HG03045 (cell line): Measurements from ENCODE around the gene PTAFR.
"Not testable (repeated sequence)": the region's sequence is repeated elsewhere in the genome, so short reads cannot be mapped to it uniquely, and the experiment has no call there.

Source experiments
- ATAC-seq: cut with Tn5 transposase; IDR thresholded peaks from one replicate; pipeline ENCODE4 v1.9.1; 2021; ENCODE audit warnings: mild to moderate bottlenecking, moderate library complexity; ENCODE audit not compliant: unreplicated experiment

Gene PTAFR

DNA sequence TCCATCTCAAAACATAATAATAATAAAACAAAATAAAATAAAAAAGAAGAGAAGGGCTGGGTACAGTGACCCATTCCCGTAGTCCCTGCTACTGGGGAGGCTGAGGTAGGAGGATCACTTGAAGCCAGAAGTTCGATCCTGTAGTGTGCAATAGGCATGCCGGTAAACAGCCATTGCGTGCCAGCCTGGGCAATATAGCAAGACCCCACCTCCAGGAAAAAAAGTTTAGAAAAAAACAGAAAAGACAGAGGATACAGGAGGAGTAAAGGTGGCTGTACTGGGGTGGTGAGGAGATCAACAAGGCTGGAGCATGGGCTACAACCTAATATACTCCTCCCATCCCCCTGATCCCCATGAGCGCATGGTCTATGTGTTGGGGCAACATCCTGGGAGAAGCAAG, 30.8 kb downstream of the PTAFR start:
- ATAC-seq = no peak

DNA sequence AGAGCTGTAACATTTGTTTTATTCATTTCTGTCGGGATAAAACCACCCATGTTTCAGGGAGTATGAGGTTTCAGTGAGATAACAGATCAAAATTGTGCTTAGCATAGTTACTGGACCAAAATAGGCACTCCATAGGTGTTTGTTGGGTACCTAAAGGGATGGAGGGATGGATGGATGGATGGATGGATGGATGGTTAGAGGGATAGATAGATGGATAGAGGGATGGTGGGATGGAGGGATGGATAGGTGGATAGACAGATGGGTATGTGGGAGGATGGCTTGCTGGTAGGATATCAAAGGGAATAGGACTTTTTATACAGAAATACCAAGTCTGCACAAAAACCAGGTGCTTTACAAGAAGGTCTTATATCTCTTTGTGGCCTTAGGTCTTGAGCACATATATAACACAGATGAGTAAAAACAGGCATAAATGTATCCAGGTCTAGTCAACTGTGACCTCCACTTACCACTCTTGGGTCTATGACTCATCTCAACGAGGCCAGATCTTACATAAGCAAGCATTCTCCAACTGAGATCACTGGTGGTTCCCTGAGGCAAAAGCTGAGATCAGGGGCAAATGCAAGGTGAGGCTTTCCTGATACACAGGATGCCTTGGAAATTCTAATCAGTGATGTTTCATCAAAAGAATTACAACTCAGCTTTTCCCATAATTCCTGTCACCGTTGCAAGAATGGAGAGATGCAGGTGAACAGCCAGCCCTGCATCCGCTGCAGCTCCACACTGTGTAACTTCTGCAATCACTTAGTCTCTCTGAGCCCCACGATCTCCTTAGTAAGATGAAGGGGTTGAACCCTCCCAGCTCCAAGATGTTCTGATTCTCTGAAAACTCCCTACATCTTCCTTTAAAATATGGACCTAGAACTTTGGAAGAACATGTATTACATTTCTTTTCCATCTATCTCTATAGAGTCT, 32.0 kb downstream of the PTAFR start:
- peak; percentile 44 for ATAC-seq

DNA sequence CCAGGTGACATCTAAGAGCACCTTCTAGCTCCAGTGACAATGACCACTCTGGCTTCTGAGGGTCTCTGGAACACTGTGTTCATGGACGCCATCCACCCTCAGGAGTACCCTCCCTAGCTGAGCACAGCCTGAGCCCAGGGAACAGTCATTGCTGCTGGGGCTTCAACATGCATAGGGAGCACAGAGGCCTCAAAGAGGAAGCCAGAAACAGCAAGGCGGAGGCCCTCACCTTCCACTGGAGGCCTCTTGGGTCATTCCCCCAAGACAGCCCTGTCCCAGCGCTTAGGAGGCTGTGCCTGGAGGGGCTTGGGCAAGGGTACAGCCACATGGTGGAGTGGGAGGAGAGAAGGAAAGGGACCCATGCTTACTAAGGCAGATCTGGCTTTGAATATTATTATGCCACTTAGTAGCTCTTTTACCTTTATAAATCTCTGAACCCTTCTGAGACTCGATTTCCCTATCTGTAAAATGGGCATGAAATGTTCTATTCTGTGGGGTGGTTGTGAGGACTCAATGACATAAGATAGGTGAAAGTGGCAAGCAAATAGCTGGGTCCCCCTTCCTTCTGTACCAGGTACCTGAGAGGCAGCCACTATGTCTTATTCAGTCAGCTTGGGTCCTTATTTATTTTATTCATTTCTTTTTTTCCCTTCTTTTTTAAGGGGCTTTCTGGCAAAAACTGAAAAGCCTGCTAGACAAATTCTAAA, 32.8 kb downstream of the PTAFR start:
- ATAC-seq = no peak

DNA sequence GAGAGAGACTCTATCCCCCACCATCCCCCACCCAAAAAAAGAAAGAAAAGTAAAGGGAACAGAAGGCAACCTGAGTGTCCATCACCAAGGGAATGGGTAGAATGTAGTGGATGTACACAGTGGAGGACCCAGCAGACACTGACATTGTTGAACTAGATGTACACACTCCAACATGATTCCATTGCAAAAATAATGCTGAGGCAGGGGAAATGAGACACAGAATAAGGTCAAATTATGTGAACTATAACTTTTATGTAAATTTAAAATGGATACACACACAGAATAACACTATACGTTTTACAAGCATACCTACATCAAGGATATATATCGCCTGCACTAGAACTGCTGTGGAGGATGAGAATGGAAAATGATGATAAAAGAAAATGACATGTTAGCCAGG, 34.8 kb downstream of the PTAFR start:
- no peak for ATAC-seq

DNA sequence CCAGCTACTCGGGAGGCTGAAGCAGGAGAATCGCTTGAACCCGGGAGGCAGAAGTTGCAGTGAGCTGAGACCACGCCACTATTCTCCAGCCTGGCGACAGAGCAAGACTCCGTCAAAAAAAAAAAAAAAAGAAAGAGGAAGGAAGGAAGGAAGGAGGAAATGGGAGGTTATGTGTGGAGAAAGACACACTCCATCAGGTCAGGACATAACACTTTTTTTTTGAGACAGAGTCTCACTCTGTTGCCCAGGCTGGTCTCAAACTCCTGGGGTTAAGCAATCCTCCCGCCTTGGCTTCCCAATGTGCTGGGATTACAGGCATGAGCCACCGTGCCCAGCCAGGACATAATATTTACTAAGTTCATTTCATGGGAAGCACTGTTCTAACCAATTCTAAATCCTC, 36.6 kb downstream of the PTAFR start:
- not testable (repeated sequence) for ATAC-seq

DNA sequence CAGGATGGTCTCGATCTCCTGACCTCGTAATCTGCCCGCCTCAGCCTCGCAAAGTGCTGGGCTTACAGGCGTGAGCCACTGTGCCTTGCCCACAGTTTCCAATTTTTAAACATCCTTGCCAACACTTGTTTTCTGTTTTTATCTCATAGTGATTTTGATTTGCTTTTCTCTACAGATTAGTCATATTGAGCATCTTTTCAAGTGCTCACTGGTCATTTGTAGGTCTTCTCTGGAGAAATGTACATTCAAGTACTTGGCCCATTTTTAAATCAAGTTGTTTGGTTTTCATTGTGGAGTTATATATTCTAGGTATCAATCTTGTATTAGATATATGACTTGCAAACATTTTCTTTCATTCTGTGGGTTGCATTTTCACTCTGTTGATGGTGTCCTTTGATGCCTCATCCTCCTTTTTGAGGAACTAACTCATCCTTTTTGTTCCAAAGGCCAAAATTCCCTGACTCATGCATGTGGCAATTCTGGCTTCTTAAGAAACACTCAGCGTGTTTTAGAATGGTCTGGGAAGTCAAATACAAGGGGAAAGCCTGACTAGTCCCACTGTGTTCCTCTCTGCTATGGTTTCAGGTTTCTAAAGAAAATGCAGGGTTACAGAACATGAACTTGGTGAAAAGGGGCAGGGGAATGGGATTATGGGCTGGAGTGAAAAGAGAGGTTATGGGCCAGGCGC, 37.3 kb downstream of the PTAFR start:
- no peak for ATAC-seq

DNA sequence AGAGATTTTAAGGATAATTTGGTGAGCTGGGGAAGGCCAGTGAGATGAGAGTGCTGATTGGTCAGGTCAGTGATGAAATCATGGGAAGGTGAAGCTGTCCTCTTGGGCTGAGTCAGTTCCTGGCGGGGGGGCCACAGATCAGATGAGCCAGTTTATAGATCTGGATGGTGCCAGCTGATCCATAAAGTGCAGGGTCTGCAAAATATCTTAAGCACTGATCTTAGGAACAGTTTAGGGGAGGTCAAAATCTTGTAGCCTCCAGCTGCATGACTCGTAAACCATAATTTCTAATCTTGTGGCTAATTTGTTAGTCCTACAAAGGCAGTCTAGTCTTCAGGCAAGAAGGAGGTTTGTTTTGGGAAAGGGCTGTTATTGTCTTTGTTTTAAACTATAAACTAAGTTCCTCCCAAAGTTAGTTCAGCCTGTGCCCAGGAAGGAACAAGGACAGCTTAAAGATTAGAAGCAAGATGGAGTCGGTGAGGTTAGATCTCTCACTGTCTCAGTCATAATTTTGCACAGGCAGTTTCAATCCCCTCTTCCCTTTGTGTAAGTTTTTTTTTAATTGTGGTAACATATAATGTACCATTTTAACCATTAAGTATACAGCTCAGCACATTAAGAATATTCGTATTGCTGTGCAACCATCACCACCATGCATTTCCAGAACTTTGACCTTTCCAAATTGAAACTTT, 39.4 kb downstream of the PTAFR start:
- no peak for ATAC-seq

DNA sequence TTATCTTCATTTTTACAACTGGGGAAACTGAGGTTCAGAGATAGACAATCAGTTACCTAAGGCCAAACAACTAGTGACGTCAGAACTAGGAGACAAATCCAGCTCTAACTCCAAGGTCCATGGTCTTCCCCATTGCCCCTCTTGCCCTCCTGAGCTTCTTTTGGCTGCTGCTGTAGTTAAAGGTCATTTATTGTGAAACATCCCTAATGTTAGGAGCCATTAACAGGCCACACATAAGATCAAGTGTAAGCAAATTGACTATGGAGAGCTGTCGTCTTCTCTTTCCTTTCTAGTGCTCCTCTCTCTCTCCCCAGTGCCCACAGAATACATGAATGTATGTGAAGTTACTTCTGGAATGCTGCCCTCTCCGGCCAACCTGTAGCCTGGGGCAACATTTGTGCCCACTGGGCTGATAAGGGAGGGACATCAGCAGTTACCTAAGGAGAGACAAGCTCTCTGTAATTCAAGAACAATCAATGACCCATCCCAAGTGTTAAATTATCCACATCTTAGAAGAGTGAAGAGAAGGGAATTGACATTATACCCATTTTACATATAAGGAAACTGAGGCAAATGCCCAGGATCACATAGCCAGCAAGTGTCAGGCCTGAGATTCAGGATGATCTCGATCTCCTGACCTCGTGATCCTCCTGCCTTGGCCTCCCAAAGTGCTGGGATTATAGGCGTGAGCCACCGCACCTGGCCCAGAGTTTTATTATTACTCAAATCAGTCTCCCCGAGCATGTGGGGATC, 40.1 kb downstream of the PTAFR start:
- no peak for ATAC-seq

DNA sequence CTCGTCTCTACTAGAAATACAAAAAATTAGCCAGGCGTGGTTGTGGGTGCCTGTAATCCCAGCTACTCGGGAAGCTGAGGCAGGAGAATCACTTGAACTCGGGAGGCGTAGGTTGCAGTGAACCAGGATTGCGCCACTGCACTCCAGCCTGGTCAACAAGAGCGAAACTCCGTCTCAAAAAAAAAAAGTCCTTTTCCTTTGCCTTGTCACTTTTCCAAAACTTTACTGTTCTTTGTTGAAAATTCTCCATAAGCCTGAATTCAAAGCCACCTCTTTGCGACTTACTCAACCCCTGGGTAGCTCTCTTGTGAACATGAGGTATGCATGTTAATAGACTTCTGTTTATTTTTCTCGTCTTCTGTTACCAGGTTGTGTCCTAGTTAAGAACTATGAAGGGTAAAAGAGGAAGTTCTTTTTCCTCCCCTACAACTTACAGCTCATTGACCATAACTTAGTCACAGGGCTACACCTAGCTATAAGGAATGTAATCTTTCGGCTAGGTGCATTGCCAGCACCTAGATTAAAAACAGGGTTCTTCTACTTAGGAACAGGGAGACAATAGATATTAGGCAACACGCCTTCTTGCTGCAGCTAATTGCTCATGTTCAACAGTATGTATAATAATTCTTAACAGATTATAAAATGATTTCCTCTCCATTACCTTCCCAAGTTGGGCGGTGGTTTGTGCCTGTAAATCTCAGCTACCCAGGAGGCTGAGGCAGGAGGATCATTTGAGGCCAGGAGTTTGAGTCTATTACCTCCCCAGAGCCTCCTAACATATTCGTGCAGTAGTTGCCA, 40.9 kb downstream of the PTAFR start:
- ATAC-seq = no peak

DNA sequence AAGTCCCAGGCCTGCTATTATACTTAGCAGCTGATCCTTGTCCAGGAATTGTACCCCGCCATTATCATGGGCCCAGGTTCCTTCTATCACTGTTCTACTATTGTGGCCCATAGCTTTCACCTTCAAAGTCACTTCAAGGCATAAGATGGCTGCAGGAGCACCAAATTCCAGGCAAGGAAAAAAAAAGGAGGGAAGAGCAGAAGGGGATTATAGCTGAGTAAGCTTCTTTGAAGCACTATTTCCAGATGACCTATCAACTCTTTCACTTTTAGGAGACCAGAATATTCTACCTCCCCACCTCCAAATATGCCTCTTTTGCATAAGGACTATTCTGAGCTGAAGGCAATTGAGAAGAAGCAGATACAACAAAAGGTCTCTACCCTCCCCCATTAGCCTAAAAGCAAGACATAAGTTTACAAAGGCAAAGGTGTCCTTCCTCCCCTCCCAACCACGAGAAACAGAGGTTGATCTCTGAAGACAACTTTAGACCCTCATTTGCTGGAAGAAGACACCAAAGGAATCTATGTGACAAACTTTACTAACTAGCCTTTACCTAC, 41.8 kb downstream of the PTAFR start:
- no peak for ATAC-seq

DNA sequence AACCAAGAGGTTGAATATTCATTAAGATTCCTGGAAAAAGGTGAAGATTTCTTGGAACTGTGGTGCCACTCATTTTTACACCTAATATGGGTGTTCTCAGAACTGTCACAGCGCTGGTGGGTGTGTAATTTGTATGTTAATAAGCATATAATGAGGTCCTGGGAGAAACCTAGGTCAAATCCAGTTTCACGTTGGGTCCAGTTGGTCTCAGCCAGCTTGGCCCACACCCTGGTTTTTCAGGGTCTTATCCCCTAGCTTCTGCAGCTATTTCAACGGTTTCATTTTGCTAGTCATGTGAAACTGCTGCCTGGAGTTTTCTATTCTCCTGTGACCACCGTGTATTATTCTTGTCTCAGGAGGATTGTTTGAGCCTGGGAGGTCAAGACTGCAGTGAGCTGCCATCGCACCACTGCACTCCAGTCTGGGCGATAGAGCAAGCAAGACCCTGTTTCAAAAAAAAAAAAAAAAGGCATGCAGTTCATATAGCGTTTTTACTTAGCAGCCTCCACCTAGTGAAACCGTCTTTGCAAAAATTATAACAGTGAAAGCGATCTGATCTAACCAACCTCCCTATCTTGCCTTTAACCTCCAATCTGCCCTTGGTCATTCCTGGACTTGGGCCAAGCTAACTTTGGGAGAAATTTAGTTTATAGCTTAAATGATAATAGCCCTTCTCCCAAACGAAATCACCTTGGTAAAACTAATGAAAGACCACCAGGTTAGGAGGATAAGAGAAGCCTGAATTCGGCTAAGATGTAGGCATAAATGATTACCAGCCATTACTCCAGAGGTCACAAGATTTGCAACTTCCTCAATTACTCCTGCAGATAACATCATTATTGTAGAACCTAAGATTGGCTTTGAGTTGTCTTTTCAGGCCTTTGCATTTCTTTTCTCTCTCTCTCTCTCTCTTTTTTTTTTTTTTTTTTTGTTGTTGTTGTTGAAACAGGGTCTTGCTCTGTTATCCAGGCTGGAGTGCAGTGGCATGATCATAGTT, 44.0 kb downstream of the PTAFR start:
- no peak for ATAC-seq

DNA sequence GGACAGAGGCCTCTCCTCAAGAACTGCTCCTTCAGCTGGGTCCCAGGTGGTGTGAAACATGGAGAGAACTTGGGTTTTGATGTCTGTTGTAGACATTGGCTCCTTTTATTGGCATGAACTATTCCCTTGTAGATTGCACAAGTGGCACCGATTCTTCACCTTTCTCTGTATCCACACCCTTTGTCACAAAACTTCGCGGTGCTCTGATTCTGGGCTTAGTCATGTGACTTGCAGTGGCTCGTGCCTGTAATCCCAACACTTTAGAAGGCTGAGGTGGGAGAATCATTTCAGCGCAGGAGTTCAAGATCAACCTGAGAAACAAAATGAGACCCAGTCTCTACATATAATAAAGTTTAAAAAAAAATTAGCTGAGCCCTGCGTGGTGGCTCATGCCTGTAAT, 45.6 kb downstream of the PTAFR start:
- no peak for ATAC-seq

DNA sequence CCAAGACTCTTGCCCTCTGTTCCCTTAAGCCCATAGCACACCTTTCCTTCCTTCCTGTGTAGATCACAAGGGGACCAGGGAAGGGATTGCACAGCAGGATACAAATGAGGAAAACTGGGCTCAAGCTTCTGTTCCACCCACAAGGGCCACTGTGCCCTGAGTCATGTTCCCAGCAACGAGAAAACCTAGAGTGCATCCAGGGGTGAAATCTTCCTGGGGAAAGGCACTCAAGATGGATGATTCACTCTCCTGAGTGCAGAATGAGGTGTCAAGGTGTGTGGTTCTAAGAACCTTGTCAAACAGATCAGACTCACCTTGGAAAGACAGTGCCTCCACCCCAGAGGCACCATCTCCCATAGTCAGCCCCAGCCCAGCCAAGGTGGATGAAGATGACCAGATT, 47.3 kb downstream of the PTAFR start:
- no peak for ATAC-seq

DNA sequence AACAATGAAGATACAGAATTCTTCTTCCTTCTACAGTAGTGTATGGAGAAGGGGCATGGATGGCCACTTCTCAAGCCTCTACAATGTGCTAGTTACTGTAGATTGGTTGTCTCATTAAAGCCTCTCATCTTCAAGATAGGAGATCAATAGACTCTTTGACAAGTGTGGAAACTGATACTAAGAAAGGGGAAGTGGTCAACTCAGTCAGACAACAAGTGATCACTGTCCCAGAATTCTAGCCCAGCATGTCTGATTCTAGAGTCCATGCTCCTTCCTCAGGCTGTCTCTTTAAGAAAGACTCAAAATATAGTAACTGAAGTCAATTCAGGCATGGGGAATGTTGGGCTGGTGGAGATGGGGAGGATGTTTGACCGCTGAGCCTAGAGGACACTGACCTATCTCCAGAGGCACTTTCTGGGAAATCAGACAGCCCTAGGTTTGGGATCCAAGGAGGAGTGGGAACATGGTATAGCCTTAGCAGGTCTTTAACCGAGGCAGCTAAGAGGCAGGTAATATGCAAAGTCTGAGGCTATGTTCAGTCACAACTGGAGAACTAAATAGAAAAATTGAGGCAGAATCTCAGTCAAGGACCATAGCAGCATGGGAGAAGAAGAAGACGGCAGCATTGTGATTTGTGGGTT, 48.8 kb downstream of the PTAFR start:
- no peak for ATAC-seq

DNA sequence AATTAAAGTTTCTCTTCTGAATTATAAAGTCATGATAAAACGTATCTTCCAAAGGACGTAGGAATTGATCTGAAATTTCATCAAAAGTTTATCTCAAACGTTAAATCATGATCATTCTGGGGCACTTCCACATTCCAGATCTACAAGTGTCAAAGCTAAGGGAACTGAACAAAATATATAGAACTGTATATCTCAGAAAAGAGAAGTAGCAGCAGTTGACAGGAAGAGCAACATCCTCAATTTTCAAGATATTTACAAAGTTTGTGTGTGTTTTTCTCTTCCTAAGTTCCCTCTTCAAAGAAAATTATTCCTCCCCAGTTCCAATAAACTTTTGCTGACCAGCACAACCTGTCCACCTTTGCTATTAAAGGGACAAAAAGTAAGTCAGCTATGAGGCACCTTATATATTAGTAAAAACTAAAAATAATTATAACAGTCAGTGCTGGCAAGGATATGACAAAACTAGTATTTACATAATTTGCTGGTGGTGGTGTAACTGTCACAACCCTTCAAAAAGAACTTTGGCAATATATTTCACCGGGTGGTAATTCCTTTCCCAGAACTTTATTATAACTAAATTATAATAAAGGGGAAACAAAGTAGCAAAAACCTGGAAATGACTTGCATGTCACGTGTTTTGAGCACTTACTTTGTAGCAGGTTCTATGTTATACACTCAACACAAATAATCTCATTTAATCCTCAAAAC, 49.6 kb downstream of the PTAFR start:
- ATAC-seq = no peak

DNA sequence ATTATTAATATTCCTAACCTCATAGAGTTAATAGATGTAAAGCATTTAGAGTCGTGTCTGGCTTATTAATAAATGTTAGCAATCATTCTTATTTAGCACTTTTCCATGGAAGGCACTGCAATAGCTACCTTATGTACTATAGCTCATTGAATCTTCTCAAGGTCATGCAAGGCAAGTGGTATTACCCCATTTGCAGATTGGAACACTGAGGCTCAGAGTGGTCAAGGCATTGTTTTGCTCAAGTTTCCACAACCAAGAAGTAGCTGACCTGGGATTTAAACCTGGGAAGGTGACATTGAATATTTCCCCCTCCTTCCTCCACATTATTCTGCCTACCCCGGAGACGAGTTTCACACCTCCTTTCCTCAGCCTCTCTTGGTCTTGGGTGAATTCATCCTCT, 50.3 kb downstream of the PTAFR start:
- no peak for ATAC-seq

DNA sequence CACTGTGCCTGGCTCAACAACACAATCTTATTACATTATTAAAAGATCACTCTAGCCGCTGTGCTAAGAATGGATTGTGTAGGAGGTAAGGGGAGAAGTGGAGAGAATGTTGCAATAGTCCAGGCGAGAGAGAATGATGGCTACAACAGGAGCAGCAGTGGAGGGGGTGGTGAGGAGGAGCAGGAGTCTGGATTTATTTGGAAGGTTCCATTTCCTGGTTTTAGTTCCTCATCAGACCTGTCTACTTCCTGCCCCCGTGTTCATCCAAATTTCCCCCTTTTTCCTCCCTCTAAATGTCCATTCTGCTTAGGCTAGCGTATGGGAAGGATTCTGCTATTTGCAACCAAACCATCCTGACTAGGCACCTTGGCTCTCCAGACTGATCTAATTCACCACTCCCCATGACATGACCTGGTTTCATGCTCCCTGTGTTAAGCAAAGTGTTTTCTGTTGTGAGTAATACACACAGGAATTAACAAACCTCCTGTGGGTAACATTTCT, 53.0 kb downstream of the PTAFR start:
- ATAC-seq = no peak
